H9 (cell line): ENCODE data around the gene EXOC3L1. TPM values are rescaled to one million over a fixed set of nuclear protein-coding genes. Genes with fewer than 3 reads are reported as not detected.

Experiments
- DNase-seq: peaks from one replicate; pipeline ENCODE4 v3.0.0-alpha.2; 2017
- H2AFZ ChIP-seq: one replicate; pipeline ENCODE4 v1.6.1; 2013; ENCODE audit warnings: mild to moderate bottlenecking, low read length, control low read depth, moderate library complexity
- H2AK5ac ChIP-seq: 2 replicates; pipeline ENCODE4 v1.6.1; 2013; ENCODE audit warnings: low read length, control low read depth, mixed read lengths; ENCODE audit not compliant: insufficient read length
- H2BK120ac ChIP-seq: one replicate; pipeline ENCODE4 v1.6.1; 2013; ENCODE audit warnings: low read depth, mild to moderate bottlenecking, low read length, control low read depth, inconsistent platforms; ENCODE audit not compliant: poor library complexity, severe bottlenecking
- H2BK12ac ChIP-seq: 2 replicates; pipeline ENCODE4 v1.6.1; 2013; ENCODE audit warnings: low read length, control low read depth, mixed read lengths, low read depth; ENCODE audit not compliant: insufficient read length
- H2BK15ac ChIP-seq: 2 replicates; pipeline ENCODE4 v1.6.1; 2013; ENCODE audit warnings: low read depth, low read length, control low read depth
- H2BK20ac ChIP-seq: one replicate; pipeline ENCODE4 v1.6.1; 2013; ENCODE audit warnings: low read depth, mild to moderate bottlenecking, low read length, control low read depth, inconsistent platforms; ENCODE audit not compliant: poor library complexity, severe bottlenecking
- H2BK5ac ChIP-seq: 2 replicates; pipeline ENCODE4 v1.6.1; 2013; ENCODE audit warnings: low read length, control low read depth, mixed read lengths; ENCODE audit not compliant: insufficient read length
- H3K14ac ChIP-seq: 2 replicates; pipeline ENCODE4 v1.6.1; 2013; ENCODE audit warnings: low read length, control low read depth; ENCODE audit not compliant: insufficient read depth
- H3K18ac ChIP-seq: 2 replicates; pipeline ENCODE4 v1.6.1; 2013; ENCODE audit warnings: low read depth, mild to moderate bottlenecking, mixed read lengths, low read length, control low read depth; ENCODE audit not compliant: insufficient read length
- H3K23ac ChIP-seq: 2 replicates; pipeline ENCODE4 v1.6.1; 2013; ENCODE audit warnings: low read length, control low read depth, mixed read lengths, low read depth; ENCODE audit not compliant: insufficient read length
- H3K23me2 ChIP-seq: 2 replicates; pipeline ENCODE4 v1.6.1; 2013; ENCODE audit warnings: low read depth, mild to moderate bottlenecking, mixed read lengths, low read length, control low read depth; ENCODE audit not compliant: insufficient read length, poor library complexity, severe bottlenecking
- H3K27ac ChIP-seq: 2 replicates; pipeline ENCODE4 v1.5.1; 2013; ENCODE audit warnings: low read length, control low read depth, mixed read lengths, low read depth; ENCODE audit not compliant: insufficient read length
- H3K27me3 ChIP-seq: 2 replicates; pipeline ENCODE4 v1.6.1; 2013; ENCODE audit warnings: low read length, control low read depth, inconsistent platforms; ENCODE audit not compliant: insufficient read depth
- H3K4ac ChIP-seq: 2 replicates; pipeline ENCODE4 v1.6.1; 2013; ENCODE audit warnings: low read depth, mild to moderate bottlenecking, control low read depth, inconsistent platforms, low read length, moderate library complexity
- H3K4me1 ChIP-seq: 2 replicates; pipeline ENCODE4 v1.6.1; 2013; ENCODE audit warnings: low read length, control low read depth, inconsistent platforms; ENCODE audit not compliant: insufficient read depth
- H3K4me2 ChIP-seq: 2 replicates; pipeline ENCODE4 v1.6.1; 2013; ENCODE audit warnings: low read length, control low read depth, mixed read lengths; ENCODE audit not compliant: insufficient read length, insufficient read depth
- H3K56ac ChIP-seq: 2 replicates; pipeline ENCODE4 v1.6.1; 2013; ENCODE audit warnings: low read depth, mild to moderate bottlenecking, mixed read lengths, low read length, control low read depth; ENCODE audit not compliant: insufficient read length
- H3K79me1 ChIP-seq: 2 replicates; pipeline ENCODE4 v1.6.1; 2013; ENCODE audit warnings: low read depth, mild to moderate bottlenecking, moderate library complexity, low read length, control low read depth, inconsistent platforms; ENCODE audit not compliant: insufficient read depth, poor library complexity, severe bottlenecking
- H3K79me2 ChIP-seq: 2 replicates; pipeline ENCODE4 v1.6.1; 2013; ENCODE audit warnings: low read length, control low read depth, inconsistent platforms; ENCODE audit not compliant: insufficient read depth
- H3K9ac ChIP-seq: 2 replicates; pipeline ENCODE4 v1.6.1; 2013; ENCODE audit warnings: low read length, control low read depth, mixed read lengths; ENCODE audit not compliant: insufficient read length; ENCODE audit errors: extremely low read depth
- H3K9me3 ChIP-seq: one replicate; pipeline ENCODE4 v1.6.1; 2013; ENCODE audit warnings: low read depth, low read length, inconsistent platforms; ENCODE audit not compliant: control insufficient read depth
- H3T11ph ChIP-seq: one replicate; pipeline ENCODE4 v1.6.1; 2013; ENCODE audit warnings: mild to moderate bottlenecking, low read length, control low read depth, inconsistent platforms
- H4K20me1 ChIP-seq: one replicate; pipeline ENCODE4 v1.6.1; 2013; ENCODE audit not compliant: control insufficient read depth, insufficient read length, insufficient read depth
- H4K5ac ChIP-seq: 2 replicates; pipeline ENCODE4 v1.6.1; 2013; ENCODE audit warnings: low read depth, mild to moderate bottlenecking, mixed read lengths, low read length, control low read depth; ENCODE audit not compliant: insufficient read length
- H4K8ac ChIP-seq: replicated peaks from 2 replicates; pipeline ENCODE4 v1.6.1; 2013; ENCODE audit warnings: low read length, control low read depth, mixed read lengths, low read depth; ENCODE audit not compliant: insufficient read length
- H4K91ac ChIP-seq: 2 replicates; pipeline ENCODE4 v1.6.1; 2013; ENCODE audit warnings: low read depth, mild to moderate bottlenecking, moderate library complexity, mixed read lengths, low read length, control low read depth; ENCODE audit not compliant: insufficient read length
- H3K27ac Mint-ChIP-seq, 3 experiments: 2 replicates in 2 of 3; 3 replicates in 1 of 3; pipeline ENCODE4 v1.8.0; 2020 to 2021; ENCODE audit warnings: mixed read lengths in 3 of 3, mild to moderate bottlenecking in 1 of 3, moderate library complexity in 1 of 3
- H3K27me3 Mint-ChIP-seq: 2 replicates; pipeline ENCODE4 v1.8.0; 2021; ENCODE audit warnings: low read depth, mild to moderate bottlenecking, moderate library complexity, mixed read lengths
- H3K36me3 Mint-ChIP-seq, 3 experiments: 2 replicates in 2 of 3; 3 replicates in 1 of 3; pipeline ENCODE4 v1.8.0; 2020 to 2021; ENCODE audit warnings: low read depth in 3 of 3, mixed read lengths in 3 of 3; ENCODE audit not compliant: insufficient read depth in 1 of 3
- H3K4me1 Mint-ChIP-seq, 2 experiments: 2 replicates each; pipeline ENCODE4 v1.8.0; 2020; ENCODE audit warnings: mixed read lengths in 2 of 2
- H3K4me3 Mint-ChIP-seq, 2 experiments: 2 replicates in 1 of 2; 3 replicates in 1 of 2; pipeline ENCODE4 v1.8.0; 2020 to 2021; ENCODE audit warnings: mild to moderate bottlenecking in 2 of 2, mixed read lengths in 2 of 2, moderate library complexity in 1 of 2
- H3K9me3 Mint-ChIP-seq, 2 experiments: 2 replicates in 1 of 2; 3 replicates in 1 of 2; pipeline ENCODE4 v1.8.0; 2020; ENCODE audit warnings: mild to moderate bottlenecking in 2 of 2, mixed read lengths in 2 of 2, moderate library complexity in 1 of 2
- WGBS: extraction: QIAGEN DNeasy Blood & Tissue Kit; methylation state at CpG from one replicate; pipeline ENCODE4 v1.1.7; 2013; ENCODE audit warnings: missing lambda C conversion rate, low lambda C conversion rate, mixed read lengths; ENCODE audit not compliant: insufficient read length; ENCODE audit errors: extremely low coverage; 5-methylcytosine and 5-hydroxymethylcytosine counted together
- total RNA-seq: library from RNA; stranded (reverse); gene quantifications from 2 replicates; pipeline ENCODE4 v1.2.1, GENCODE V29; 2021
- TF ChIP-seq, protein P1 (sequence below): fragments of 200-600 bp; sonication (generic); conservative IDR thresholded peaks from 3 replicates; pipeline ENCODE4 v1.8.0; 2021; ENCODE audit warnings: antibody characterized with exemption, mild to moderate bottlenecking

EXOC3L1 gene
- total RNA-seq, 1 experiment from 2014 or later: 3.3 TPM

DNA sequence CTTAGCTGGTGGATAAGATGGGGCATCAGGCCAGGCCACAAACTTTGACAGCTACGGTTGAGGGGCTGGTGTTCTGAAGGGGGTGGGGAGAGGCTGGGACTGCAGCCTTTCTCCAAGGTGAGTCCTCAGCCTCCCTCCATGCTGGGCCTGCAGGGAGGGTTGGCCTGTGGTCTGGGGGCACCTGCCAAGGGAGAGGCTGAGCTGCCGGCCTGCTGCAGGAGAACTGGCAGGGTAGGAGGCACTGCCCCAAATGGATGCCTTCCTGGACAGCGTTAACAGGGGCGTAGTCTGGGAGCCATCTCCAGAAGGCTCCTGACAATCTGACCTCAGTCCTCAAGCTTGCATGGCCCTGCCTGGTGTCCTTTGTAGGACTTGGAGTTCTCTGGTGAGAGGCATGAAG lies 14.1 kb upstream of the EXOC3L1 start:
- Mint-ChIP-seq H3K4me1 (peaks cover 14 to 16% of the 10 kb centered on the region in 2 experiments), H3K27me3 (0 out of 2 replicates have a peak, but pooled peaks cover 2% of the 10 kb centered on the region), H3K27ac (no peak overlapping the region), H3K4me3 (no peak overlapping the region), H3K36me3 (peaks cover 0 to 25% (median 4%) of the 10 kb centered on the region in 3 experiments; a peak in 4 of 7 replicates), H3K9me3 (no peaks in the 10 kb centered on the region)
- Histone ChIP-seq H2AK5ac (no peak overlapping the region), H3T11ph (no peak overlapping the region), H3K4me2 (no peak overlapping the region), H4K5ac (no peak overlapping the region), H4K91ac (no peak overlapping the region), H2AFZ (no peak overlapping the region), H3K27ac (no peak overlapping the region), H3K4me1 (no peaks in the 10 kb centered on the region), H3K4ac (no peak overlapping the region), H3K79me1 (no peaks in the 10 kb centered on the region), H3K9ac (no peak overlapping the region), H3K14ac (no peak overlapping the region), H2BK120ac (no peak overlapping the region), H3K27me3 (no peaks in the 10 kb centered on the region), H3K9me3 (no peaks in the 10 kb centered on the region), H2BK20ac (no peak overlapping the region), H3K79me2 (no peaks in the 10 kb centered on the region), H3K56ac (no peak overlapping the region), H2BK15ac (no peak overlapping the region), H4K20me1 (no peaks in the 10 kb centered on the region), H4K8ac (no peak overlapping the region), H2BK5ac (no peak overlapping the region), H2BK12ac (no peak overlapping the region), H3K23me2 (no peaks in the 10 kb centered on the region), H3K18ac (no peak overlapping the region), H3K23ac (no peak overlapping the region)
- TF ChIP-seq, protein P1, sequence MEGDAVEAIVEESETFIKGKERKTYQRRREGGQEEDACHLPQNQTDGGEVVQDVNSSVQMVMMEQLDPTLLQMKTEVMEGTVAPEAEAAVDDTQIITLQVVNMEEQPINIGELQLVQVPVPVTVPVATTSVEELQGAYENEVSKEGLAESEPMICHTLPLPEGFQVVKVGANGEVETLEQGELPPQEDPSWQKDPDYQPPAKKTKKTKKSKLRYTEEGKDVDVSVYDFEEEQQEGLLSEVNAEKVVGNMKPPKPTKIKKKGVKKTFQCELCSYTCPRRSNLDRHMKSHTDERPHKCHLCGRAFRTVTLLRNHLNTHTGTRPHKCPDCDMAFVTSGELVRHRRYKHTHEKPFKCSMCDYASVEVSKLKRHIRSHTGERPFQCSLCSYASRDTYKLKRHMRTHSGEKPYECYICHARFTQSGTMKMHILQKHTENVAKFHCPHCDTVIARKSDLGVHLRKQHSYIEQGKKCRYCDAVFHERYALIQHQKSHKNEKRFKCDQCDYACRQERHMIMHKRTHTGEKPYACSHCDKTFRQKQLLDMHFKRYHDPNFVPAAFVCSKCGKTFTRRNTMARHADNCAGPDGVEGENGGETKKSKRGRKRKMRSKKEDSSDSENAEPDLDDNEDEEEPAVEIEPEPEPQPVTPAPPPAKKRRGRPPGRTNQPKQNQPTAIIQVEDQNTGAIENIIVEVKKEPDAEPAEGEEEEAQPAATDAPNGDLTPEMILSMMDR: no peak
- no CpG with 5 or more reads among the region's 4 CpGs for WGBS
- DNase-seq: no peak
